ENCODE measurements around the gene RGS21. TPM values are rescaled to one million over a fixed set of nuclear protein-coding genes. Genes with fewer than 3 reads are reported as not detected.

RGS21 gene
- polyA plus RNA-seq, 3 donors, result not detected

GRCh38 chr1:192375306-192375705, 58.5 kb downstream of the RGS21 start:
- no peaks in the 10 kb centered on the region for H3K4me1 Mint-ChIP-seq
- H3K4me1 ChIP-seq (ENCODE audit: control insufficient read depth in 1 of 2, insufficient read depth in 2 of 2, low read length in 2 of 2), result no peaks in the 10 kb centered on the region
- no peaks in the 10 kb centered on the region for H3K27me3 ChIP-seq (ENCODE audit: control insufficient read depth in 2 of 2, insufficient read depth in 2 of 2, low read length in 2 of 2)
- H3K4me3 Mint-ChIP-seq, result no peak overlapping the region
- H3K9ac ChIP-seq (ENCODE audit: insufficient read depth, low read length, poor library complexity, severe bottlenecking), result no peak overlapping the region
- H3K79me2 ChIP-seq (ENCODE audit: insufficient read depth, low read length), result no peaks in the 10 kb centered on the region
- H3K27ac ChIP-seq (ENCODE audit: low read depth in 1 of 2, low read length in 2 of 2), result no peak overlapping the region
- H2AFZ ChIP-seq (ENCODE audit: insufficient read depth, low read depth, low read length, poor library complexity, severe bottlenecking), result no peak overlapping the region
- H3K36me3 ChIP-seq (replicated peaks in 1 of 2; ENCODE audit: control insufficient read depth in 1 of 2, insufficient read depth in 2 of 2, low read length in 2 of 2), result no peaks in the 10 kb centered on the region
- no peaks in the 10 kb centered on the region for H3K36me3 Mint-ChIP-seq
- TF ChIP-seq CTCF (IDR thresholded peaks at IDR 0.05), result no peak
- no peaks in the 10 kb centered on the region for H3K27me3 Mint-ChIP-seq (ENCODE audit: low read depth in 3 of 3)
- no peaks in the 10 kb centered on the region for H3K9me3 ChIP-seq (replicated peaks in 1 of 2; ENCODE audit: control insufficient read depth in 1 of 2, insufficient read depth in 1 of 2, low read length in 2 of 2)
- no peak overlapping the region for H3K4me2 ChIP-seq (replicated peaks; ENCODE audit: extremely low read depth, low read length, poor library complexity, severe bottlenecking)
- intact Hi-C loops (cut with micrococcal nuclease), result no loop called here
- DNase-seq, result no peak
- H4K20me1 ChIP-seq (ENCODE audit: insufficient read depth, low read length), result no peaks in the 10 kb centered on the region
- H3K4me3 ChIP-seq (replicated peaks in 1 of 3; ENCODE audit: low read depth in 2 of 3, low read length in 3 of 3), result no peak overlapping the region
- no peak overlapping the region for H3K27ac Mint-ChIP-seq
- WGBS (ENCODE audit: insufficient coverage), result no CpG with 5 or more reads among the region's 2 CpGs
- peaks cover 0 to 1% (median 0%) of the 10 kb centered on the region in 7 donors for H3K9me3 Mint-ChIP-seq

- H3K79me2 ChIP-seq (ENCODE audit: insufficient read depth, low read length), result no peaks in the 10 kb centered on the region
- H3K27ac ChIP-seq (ENCODE audit: low read depth in 1 of 2, low read length in 2 of 2), result no peak overlapping the region
- H3K4me1 Mint-ChIP-seq, result no peaks in the 10 kb centered on the region
- H3K9ac ChIP-seq (ENCODE audit: insufficient read depth, low read length, poor library complexity, severe bottlenecking), result no peak overlapping the region
- H3K27me3 ChIP-seq (ENCODE audit: control insufficient read depth in 2 of 2, insufficient read depth in 2 of 2, low read length in 2 of 2), result no peaks in the 10 kb centered on the region
- no peaks in the 10 kb centered on the region for H3K36me3 Mint-ChIP-seq
- no peaks in the 10 kb centered on the region for H3K27me3 Mint-ChIP-seq (ENCODE audit: low read depth in 3 of 3)
- no peak for DNase-seq
- H3K9me3 ChIP-seq (replicated peaks in 1 of 2; ENCODE audit: control insufficient read depth in 1 of 2, insufficient read depth in 1 of 2, low read length in 2 of 2), result no peaks in the 10 kb centered on the region
- no peak overlapping the region for H3K4me2 ChIP-seq (replicated peaks; ENCODE audit: extremely low read depth, low read length, poor library complexity, severe bottlenecking)
- no peaks in the 10 kb centered on the region for H4K20me1 ChIP-seq (ENCODE audit: insufficient read depth, low read length)
- no CpG with 5 or more reads among the region's 3 CpGs for WGBS (ENCODE audit: insufficient coverage)
- H3K4me1 ChIP-seq (ENCODE audit: control insufficient read depth in 1 of 2, insufficient read depth in 2 of 2, low read length in 2 of 2), result no peaks in the 10 kb centered on the region
- no peak overlapping the region for H3K4me3 ChIP-seq (replicated peaks in 1 of 3; ENCODE audit: low read depth in 2 of 3, low read length in 3 of 3)
- no peak overlapping the region for H3K4me3 Mint-ChIP-seq
- peaks cover 0 to 1% (median 0%) of the 10 kb centered on the region in 7 donors for H3K9me3 Mint-ChIP-seq
- TF ChIP-seq CTCF (IDR thresholded peaks at IDR 0.05), result no peak
- intact Hi-C loops (cut with micrococcal nuclease), result no loop called here
- H3K36me3 ChIP-seq (replicated peaks in 1 of 2; ENCODE audit: control insufficient read depth in 1 of 2, insufficient read depth in 2 of 2, low read length in 2 of 2), result no peaks in the 10 kb centered on the region
- H2AFZ ChIP-seq (ENCODE audit: insufficient read depth, low read depth, low read length, poor library complexity, severe bottlenecking), result no peak overlapping the region
- H3K27ac Mint-ChIP-seq, result no peak overlapping the region
Measured at GRCh38 chr1:192376374-192376773, 59.6 kb downstream of the RGS21 start.

Data from CD14-positive monocyte (primary cell).